Glomerular visceral epithelial cell (primary cell): ENCODE data around the gene ATP2A1.
"Not testable (repeated sequence)": the region's sequence is repeated elsewhere in the genome, so short reads cannot be mapped to it uniquely, and the experiment has no call there.

ENCODE experiments used
- DNase-seq: peaks from one replicate; pipeline ENCODE4 v3.0.0-alpha.2; 2016; ENCODE audit errors: extremely low spot score

The ATP2A1 gene

GRCh38 chr16:28935924-28936783, 57.9 kb downstream of the ATP2A1 start:
- peak; percentile 68 for DNase-seq

DNA sequence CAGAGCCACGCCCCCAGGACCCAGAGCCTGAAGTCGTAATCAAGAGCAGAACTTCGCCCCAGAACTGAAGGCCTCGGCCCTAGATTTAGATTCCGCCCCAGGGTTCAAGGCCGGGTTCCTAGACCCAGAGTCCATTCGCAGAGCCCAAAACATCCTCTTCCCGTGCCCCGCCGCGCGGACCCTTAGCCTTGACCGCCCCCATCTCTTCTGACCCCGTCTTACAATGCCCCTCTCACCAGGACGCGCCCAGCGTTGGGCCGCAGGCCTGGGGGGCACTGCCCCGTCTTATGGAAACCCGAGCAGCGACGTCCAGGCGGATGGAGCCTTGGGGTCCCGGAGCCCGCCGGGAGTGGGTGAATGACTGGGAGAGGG, 58.5 kb downstream of the ATP2A1 start:
- DNase-seq: no peak

- no peak for DNase-seq
These were observed 59.1 kb downstream of the ATP2A1 start for GRCh38 chr16:28937222-28937876.

DNA sequence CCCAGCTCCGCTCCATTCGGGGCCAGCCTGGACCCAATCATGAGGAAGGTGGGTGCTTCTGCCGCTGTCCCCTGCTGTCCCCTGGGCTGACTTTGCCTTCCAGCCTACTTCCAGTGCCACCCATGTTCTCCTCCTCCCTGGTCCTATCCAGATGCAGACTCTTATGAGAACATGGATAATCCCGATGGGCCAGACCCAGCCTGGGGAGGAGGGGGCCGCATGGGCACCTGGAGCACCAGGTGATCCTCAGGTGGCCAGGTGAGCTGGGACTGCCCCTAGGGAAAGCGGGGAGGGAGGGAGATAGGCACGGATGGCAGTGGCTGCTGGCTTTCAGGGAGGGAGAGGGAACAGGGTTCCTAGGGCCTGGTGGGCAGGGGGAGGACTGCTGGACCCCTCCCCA, 60.4 kb downstream of the ATP2A1 start:
- DNase-seq: no peak

GRCh38 chr16:28939825-28940224, 61.5 kb downstream of the ATP2A1 start:
- not testable (repeated sequence) for DNase-seq

- DNase-seq: no peak
These were observed 65.0 kb downstream of the ATP2A1 start for GRCh38 chr16:28943281-28943680.

DNA sequence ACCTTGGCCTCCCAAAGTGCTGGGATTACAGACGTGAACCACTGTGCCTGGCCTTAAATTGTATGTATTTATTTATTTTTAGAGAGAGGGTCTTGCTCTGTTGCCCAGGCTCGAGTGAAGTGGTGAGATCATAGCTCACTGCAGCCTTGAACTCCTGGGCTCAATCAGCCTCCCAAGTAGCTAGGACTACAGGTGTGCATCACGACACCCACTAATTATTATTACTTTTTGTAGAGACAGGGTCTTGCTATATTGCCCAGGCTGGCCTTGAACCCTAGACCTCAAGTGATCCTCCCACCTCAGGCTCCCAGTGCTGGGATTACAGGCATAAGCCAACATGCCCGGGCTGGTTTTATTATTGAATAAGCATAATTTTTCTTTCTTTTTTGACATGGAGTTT, 68.4 kb downstream of the ATP2A1 start:
- DNase-seq: no peak

- DNase-seq: peak; percentile 99
These were observed 72.5 kb downstream of the ATP2A1 start, which contains the start of gene NFATC2IP for GRCh38 chr16:28950648-28951409. TSS of gene NFATC2IP (plus strand) at chr16:28950937. CDS start at chr16:28951012, 75 bp downstream.

DNA sequence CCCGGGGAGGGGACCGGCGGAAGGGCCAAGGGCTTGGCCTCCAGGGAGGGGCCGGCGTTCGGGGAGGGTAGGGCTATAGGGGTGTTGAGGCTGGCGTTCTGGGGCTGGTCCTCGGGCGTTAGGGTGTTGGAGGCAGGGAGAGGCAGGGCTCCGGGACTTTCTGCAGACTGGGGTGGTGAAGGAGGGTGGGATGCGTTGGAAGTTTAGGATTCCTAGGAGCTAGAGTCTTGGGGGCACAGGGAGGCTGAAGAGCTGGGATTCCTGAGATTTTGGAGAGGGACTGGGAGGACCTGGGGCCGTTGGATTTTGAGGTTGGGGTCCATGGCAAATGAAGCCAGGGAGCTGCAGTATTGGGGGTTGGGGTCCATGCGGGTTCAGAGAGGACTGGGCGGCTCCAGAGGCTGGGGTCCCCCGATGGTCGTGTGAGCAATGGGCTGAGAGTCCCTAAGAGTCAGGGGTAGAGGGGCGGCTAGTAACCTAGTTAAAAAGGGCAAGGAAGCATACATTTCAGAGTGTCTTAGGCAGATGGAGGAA, 73.2 kb downstream of the ATP2A1 start:
- no peak for DNase-seq
